HS-27A (cell line): ENCODE data around the gene CACNA2D1.
"Not testable (repeated sequence)": the region's sequence is repeated elsewhere in the genome, so short reads cannot be mapped to it uniquely, and the experiment has no call there.

Source experiments
- DNase-seq: peaks from one replicate; pipeline ENCODE4 v3.0.0-alpha.2; 2012; ENCODE audit warnings: low read depth, missing footprints

Gene CACNA2D1

GRCh38 chr7:82039621-82040020, 404.0 kb downstream of the CACNA2D1 start:
- DNase-seq: no peak

GRCh38 chr7:82036146-82036886, 407.3 kb downstream of the CACNA2D1 start:
- peak; percentile 53 for DNase-seq

- no peak for DNase-seq
Measured at GRCh38 chr7:82035456-82035855, 408.1 kb downstream of the CACNA2D1 start.

GRCh38 chr7:82032901-82033300, 410.7 kb downstream of the CACNA2D1 start:
- no peak for DNase-seq

- DNase-seq: no peak
Measured at GRCh38 chr7:82029236-82029913, 414.2 kb downstream of the CACNA2D1 start.

GRCh38 chr7:82028097-82028496, 415.5 kb downstream of the CACNA2D1 start:
- DNase-seq: no peak

GRCh38 chr7:82021713-82022112, 421.9 kb downstream of the CACNA2D1 start:
- no peak for DNase-seq

- DNase-seq: no peak
Measured at GRCh38 chr7:82021036-82021435, 422.5 kb downstream of the CACNA2D1 start.

- DNase-seq: no peak
Measured at GRCh38 chr7:82019551-82020475, 423.8 kb downstream of the CACNA2D1 start.

- DNase-seq: no peak
Measured at GRCh38 chr7:82018226-82018625, 425.4 kb downstream of the CACNA2D1 start.

- no peak for DNase-seq
Measured at GRCh38 chr7:82017334-82017943, 426.1 kb downstream of the CACNA2D1 start.

GRCh38 chr7:82015751-82016150, 427.8 kb downstream of the CACNA2D1 start:
- DNase-seq: no peak

- DNase-seq: not testable (repeated sequence)
Measured at GRCh38 chr7:82014574-82014973, 429.0 kb downstream of the CACNA2D1 start.

GRCh38 chr7:82012453-82012852, 431.1 kb downstream of the CACNA2D1 start:
- DNase-seq: no peak

- no peak for DNase-seq
Measured at GRCh38 chr7:82010416-82010815, 433.2 kb downstream of the CACNA2D1 start.

GRCh38 chr7:82007315-82007714, 436.3 kb downstream of the CACNA2D1 start:
- no peak for DNase-seq

- DNase-seq: no peak
Measured at GRCh38 chr7:82005056-82005455, 438.5 kb downstream of the CACNA2D1 start.

GRCh38 chr7:81993186-81993585, 450.4 kb downstream of the CACNA2D1 start:
- no peak for DNase-seq

GRCh38 chr7:81990395-81990794, 453.2 kb downstream of the CACNA2D1 start:
- DNase-seq: no peak

- DNase-seq: no peak
Measured at GRCh38 chr7:81986723-81987470, 456.7 kb downstream of the CACNA2D1 start.

GRCh38 chr7:81983406-81983805, 460.2 kb downstream of the CACNA2D1 start:
- DNase-seq: no peak
